HepG2 (cell line): Measurements from ENCODE around the gene ZSCAN20. TPM values are rescaled to one million over a fixed set of nuclear protein-coding genes. Genes with fewer than 3 reads are reported as not detected.

Source experiments
- ATAC-seq: fragments of 200-7000 bp; cut with Tn5 transposase; 3 replicates; pipeline ENCODE4 v1.9.1; 2020; ENCODE audit warnings: mild to moderate bottlenecking, moderate library complexity
- BruUV-seq: library from RNA; stranded (reverse); fragments of 400-500 nt; replicated peaks from 2 replicates; lab custom pipeline; 2021; lab: Mats Ljungman, UMichigan
- CTCF ChIA-PET: fragments of 300-600 bp; formaldehyde crosslinking; extraction: SDS; loops from one replicate; lab custom pipeline; 2021; ENCODE audit warnings: low total read pairs, inconsistent platforms, low intra/inter-chr PET ratio; lab: Yijun Ruan, JAX
- POLR2A ChIA-PET: fragments of 350-600 bp; sonication (Branson Sonifier 250); formaldehyde crosslinking; loops from one replicate; lab custom pipeline; 2020; ENCODE audit warnings: antibody characterized with exemption, inconsistent platforms; lab: Yijun Ruan, JAX
- DNase-seq: peaks from one replicate; pipeline ENCODE4 v3.0.0-alpha.2; 2015; ENCODE audit warnings: low spot score
- FAIRE-seq: peaks from 3 replicates; lab custom pipeline; 2011; peaks lifted over from hg19 to GRCh38; lab: Jason Lieb, UNC
- H2AFZ ChIP-seq: one replicate; pipeline ENCODE4 v1.6.1; 2011; ENCODE audit warnings: low read length, inconsistent platforms
- H3K27ac ChIP-seq: fragments of 300-600 bp; 3 replicates; pipeline ENCODE4 v1.8.0; 2011; ENCODE audit warnings: mixed run types, mild to moderate bottlenecking, mixed read lengths, low read length, inconsistent platforms; ENCODE audit not compliant: insufficient read depth; ENCODE audit errors: extremely low read length
- H3K27me3 ChIP-seq, 2 experiments: fragments of 200-600 bp in 1 of 2; 2 replicates in 1 of 2; 3 replicates in 1 of 2; pipeline versions ENCODE4 v1.6.0 to v1.8.0; 2011; ENCODE audit warnings: low read length in 2 of 2, mild to moderate bottlenecking in 2 of 2, moderate library complexity in 2 of 2, inconsistent platforms in 1 of 2; ENCODE audit not compliant: insufficient read depth in 2 of 2, control insufficient read depth in 1 of 2
- H3K36me3 ChIP-seq, 2 experiments: fragments of 200-600 bp in 1 of 2; replicated peaks in 1 of 2; 2 replicates in 1 of 2; 3 replicates in 1 of 2; pipeline versions ENCODE4 v1.5.1 to v1.8.0; 2011; ENCODE audit warnings: low read length in 2 of 2, inconsistent platforms in 1 of 2; ENCODE audit not compliant: insufficient read depth in 2 of 2, control insufficient read depth in 1 of 2
- H3K4me1 ChIP-seq: 2 replicates; pipeline ENCODE4 v1.5.1; 2012; ENCODE audit warnings: low read length, inconsistent platforms; ENCODE audit not compliant: insufficient read depth
- H3K4me2 ChIP-seq: 2 replicates; pipeline ENCODE4 v1.6.0; 2011; ENCODE audit warnings: low read depth, low read length, inconsistent platforms
- H3K4me3 ChIP-seq, 3 experiments: fragments of 200-600 bp in 1 of 3; sonication (generic), shearing (Covaris generic) in 1 of 3; replicated peaks in 1 of 3; 2 replicates each; pipeline ENCODE4 v1.5.1; 2011 to 2016; ENCODE audit warnings: low read length in 3 of 3, inconsistent platforms in 2 of 3, low read depth in 2 of 3, mild to moderate bottlenecking in 2 of 3, control low read depth in 1 of 3, mixed read lengths in 1 of 3; ENCODE audit not compliant: insufficient read depth in 1 of 3
- H3K79me2 ChIP-seq: one replicate; pipeline ENCODE4 v1.6.1; 2011; ENCODE audit warnings: low read length, inconsistent platforms; ENCODE audit not compliant: insufficient read depth
- H3K9ac ChIP-seq: 2 replicates; pipeline ENCODE4 v1.6.0; 2011; ENCODE audit warnings: mild to moderate bottlenecking, low read depth, low read length, inconsistent platforms; ENCODE audit not compliant: insufficient read depth
- H3K9me3 ChIP-seq: 2 replicates; pipeline ENCODE4 v1.5.1; 2012; ENCODE audit warnings: mild to moderate bottlenecking, low read length
- H4K20me1 ChIP-seq: 2 replicates; pipeline ENCODE4 v1.6.0; 2011; ENCODE audit warnings: inconsistent platforms, mild to moderate bottlenecking, low read length, moderate library complexity; ENCODE audit not compliant: insufficient read depth
- ARNTL ChIP-seq: sonication (generic); formaldehyde crosslinking; IDR thresholded peaks from 2 replicates; pipeline ENCODE4 v1.4.0; 2020; ENCODE audit warnings: mild to moderate bottlenecking, missing genetic modification reagents
- CREB1 ChIP-seq, 2 experiments: fragments of 450-650 bp in 1 of 2; IDR thresholded peaks; 2 replicates each; pipeline ENCODE4 v1.6.1; 2016 to 2017; ENCODE audit warnings: control low read depth in 1 of 2, mild to moderate bottlenecking in 1 of 2, missing compliant biosample characterization in 1 of 2, missing genetic modification characterization in 1 of 2
- ZNF333 ChIP-seq: sonication (generic); formaldehyde crosslinking; IDR thresholded peaks from 2 replicates; pipeline ENCODE4 v1.4.0; 2020; ENCODE audit warnings: mild to moderate bottlenecking, missing genetic modification reagents, borderline replicate concordance
- WGBS: methylation state at CpG from one replicate; pipeline ENCODE4 v1.1.6; 2017; ENCODE audit warnings: low lambda C conversion rate; 5-methylcytosine and 5-hydroxymethylcytosine counted together
- in situ Hi-C: cut with HindIII; loops from 2 replicates; pipeline ENCODE4 v1.10.0; 2017; ENCODE audit warnings: low pct_unique_long_range_greater_than_20kb; ENCODE audit not compliant: extremely low pct_ligation_motif_present
- intact Hi-C: fragments of 100-400 bp; cut with micrococcal nuclease; formaldehyde crosslinking; loops from one replicate; pipeline ENCODE4 v1.10.0; 2022; ENCODE audit not compliant: unreplicated experiment
- polyA plus RNA-seq, 8 experiments: library from polyadenylated mRNA; depleted of rRNA in 3 of 8; stranded (reverse) in 7 of 8; unstranded in 1 of 8; fragments of >200 nt; fragmentation: Illumina TruSeq in 4 of 8; extraction: Trizol in 4 of 8; gene quantifications; 2 replicates each; pipeline versions ENCODE4 v1.2.1 to v1.2.3, GENCODE V29; 2011 to 2016; ENCODE audit warnings: low read depth in 4 of 8, missing spikeins in 1 of 8, mixed read lengths in 1 of 8; ENCODE audit not compliant: insufficient read depth in 1 of 8
- total RNA-seq, 5 experiments: library from RNA; depleted of rRNA; stranded (reverse); fragments of >200 nt; fragmentation: Illumina TruSeq; extraction: Trizol; gene quantifications; 2 replicates each; pipeline ENCODE4 v1.2.3, GENCODE V29; 2016; ENCODE audit warnings: low read depth in 1 of 5

Gene ZSCAN20
- total and polyA plus RNA-seq, 2 of the 13 experiments (the other 11 are each of a cell fraction or from before 2014, with no cell fraction given), result 1.1 to 2.8 TPM

DNA sequence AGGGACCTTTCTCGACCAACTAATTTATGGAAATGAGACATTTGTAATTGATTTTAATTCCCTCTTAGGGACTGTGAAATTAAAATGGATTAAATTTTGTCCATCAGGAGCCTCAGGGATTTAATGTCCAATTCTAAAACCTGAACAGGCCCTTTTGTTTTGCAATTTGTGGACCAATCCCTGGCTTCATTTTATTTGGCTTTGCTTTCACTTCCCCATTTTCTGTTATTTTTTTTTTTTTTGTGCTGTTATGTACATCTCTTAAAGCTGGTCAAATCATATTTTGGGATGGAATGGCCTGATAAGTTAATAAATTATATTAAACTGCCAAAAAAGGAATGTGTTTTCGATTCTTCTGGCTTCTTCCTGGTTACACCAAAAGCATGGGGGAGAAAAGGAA is 28.9 kb downstream of the ZSCAN20 start:
- in situ Hi-C loops, result no loop called here
- POLR2A ChIA-PET, result no interaction called here
- Histone ChIP-seq H2AFZ (no peak overlapping the region), H3K36me3 (no peaks in the 10 kb centered on the region), H4K20me1 (no peaks in the 10 kb centered on the region; the same call in 1 of the 2 replicates), H3K4me1 (peaks cover 20% of the 10 kb centered on the region), H3K27me3 (no peaks in the 10 kb centered on the region), H3K9ac (no peak overlapping the region), H3K9me3 (no peaks in the 10 kb centered on the region), H3K4me3 (no peak overlapping the region), H3K4me2 (no peak overlapping the region), H3K27ac (no peak overlapping the region), H3K79me2 (no peaks in the 10 kb centered on the region)
- no TSS peak for BruUV-seq
- FAIRE-seq, result no peak
- CTCF ChIA-PET, result no interaction called here
- ATAC-seq, result no peak
- no peak for TF ChIP-seq ZNF333
- intact Hi-C loops, result no loop called here
- DNase-seq, result no peak
- WGBS, result 0% methylated on average over 2 of the region's 2 CpGs

DNA sequence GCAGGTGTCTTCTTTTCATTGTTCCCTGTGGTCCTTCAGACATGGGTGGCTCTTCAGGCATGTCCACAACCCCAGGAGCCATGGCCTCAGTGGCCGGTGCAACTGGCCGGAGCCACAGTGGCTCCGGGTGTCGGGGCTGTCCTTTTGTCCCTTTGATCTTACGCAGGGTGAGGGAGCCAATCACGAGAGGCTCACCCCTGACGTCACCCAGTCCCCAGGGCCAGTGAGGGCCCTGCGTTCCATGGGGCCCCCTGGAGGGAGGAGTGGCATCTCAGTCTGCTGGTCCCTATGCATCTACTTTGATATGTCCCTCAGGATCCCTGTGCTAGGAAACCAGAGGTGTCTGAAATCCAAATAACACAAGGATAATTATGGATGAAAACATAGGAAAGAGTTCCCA is 29.3 kb downstream of the ZSCAN20 start:
- Histone ChIP-seq H3K9me3 (no peaks in the 10 kb centered on the region), H3K4me2 (no peak overlapping the region), H3K36me3 (no peaks in the 10 kb centered on the region), H3K27me3 (no peaks in the 10 kb centered on the region), H4K20me1 (no peaks in the 10 kb centered on the region; the same call in 1 of the 2 replicates), H3K79me2 (no peaks in the 10 kb centered on the region), H3K4me1 (peaks cover 16% of the 10 kb centered on the region), H2AFZ (no peak overlapping the region), H3K9ac (no peak overlapping the region), H3K27ac (no peak overlapping the region), H3K4me3 (no peak overlapping the region)
- TF ChIP-seq ARNTL (CRISPR knock-in tag) (no peak), CREB1 (IDR thresholded peaks at IDR 0.05) (peak; percentile 51; the same call in 1 of the 2 replicates), CREB1 (CRISPR knock-in tag; IDR thresholded peaks at IDR 0.05) (no peak)
- FAIRE-seq (no peak), ATAC-seq (no peak), DNase-seq (no peak)
- in situ Hi-C loops (no loop called here), intact Hi-C loops (no loop called here)
- 50% methylated on average over 6 of the region's 8 CpGs for WGBS
- ChIA-PET CTCF (no interaction called here), POLR2A (no interaction called here)
- BruUV-seq, result no TSS peak
